ENCODE data around the gene CPT1B.

Gene CPT1B

GRCh38 chr22:50522806-50523438 lies 55.3 kb downstream of the CPT1B start (continued):
- TF ChIP-seq ZBTB49 (tag by site-specific recombination; IDR thresholded peaks at IDR 0.05; ENCODE audit: low read depth) (no peak), TRIM28 (IDR thresholded peaks at IDR 0.05; ENCODE audit: borderline replicate concordance, low read length) (no peak), TCF7L2 (IDR thresholded peaks at IDR 0.05; ENCODE audit: borderline replicate concordance, low read depth, low read length) (no peak), ZNF580 (tag by site-specific recombination; IDR thresholded peaks at IDR 0.05) (no peak), ZNF623 (tag by site-specific recombination; IDR thresholded peaks at IDR 0.05) (no peak), ZNF24 (tag by site-specific recombination; IDR thresholded peaks at IDR 0.05) (no peak), ZBTB10 (tag by site-specific recombination; IDR thresholded peaks at IDR 0.05) (no peak), ZNF600 (tag by site-specific recombination; IDR thresholded peaks at IDR 0.05) (peak; percentile 14; the same call in 1 of the 2 replicates), ZFHX2 (tag by site-specific recombination; conservative IDR thresholded peaks at IDR 0.05) (0 out of 2 replicates have a peak, but pooled peaks have one; percentile 7)

- Histone ChIP-seq H3K4me1 (ENCODE audit: control insufficient read depth, insufficient read depth, low read length) (no peaks in the 10 kb centered on the region; the same call in 1 of the 2 replicates), H3K9me3 (ENCODE audit: control insufficient read depth, insufficient read depth, low read depth, low read length) (no peaks in the 10 kb centered on the region), H3K36me3 (ENCODE audit: control insufficient read depth in 2 of 2, insufficient read depth in 1 of 2, low read length in 2 of 2) (peaks cover 0 to 67% of the 10 kb centered on the region in 2 experiments; a peak in 2 of 3 replicates), H3K27ac (ENCODE audit: extremely low read depth, low read depth, low read length) (no peak overlapping the region), H3K4me3 (ENCODE audit: low read depth, low read length) (no peak overlapping the region)
- POLR2A ChIA-PET: interaction anchor here (0.8 to 5.3 kb wide), 4 partner anchors 13 to 60 kb away, joined by 3 to 189 read pairs (median 4); partner anchors contain the start of genes CHKB, LMF2 and NCAPH2
- CTCF ChIA-PET: interaction anchor here (0.7 to 1.2 kb wide), 2 partner anchors 41 to 247 kb away, joined by 3 to 5 read pairs; partner anchors contain the start of gene SYCE3
- TF ChIP-seq GLIS2 (tag by site-specific recombination; IDR thresholded peaks at IDR 0.05) (peak; percentile 28; the same call in 1 of the 2 replicates), FEZF1 (tag by site-specific recombination; IDR thresholded peaks at IDR 0.05) (no peak), ZNF654 (tag by site-specific recombination; IDR thresholded peaks at IDR 0.05; ENCODE audit: low read depth) (no peak), PBX3 (CRISPR knock-in tag; IDR thresholded peaks at IDR 0.05) (0 out of 2 replicates have a peak, but pooled peaks have one; percentile 4), ZNF37A (tag by site-specific recombination; IDR thresholded peaks at IDR 0.05) (no peak), ZIC2 (tag by site-specific recombination; IDR thresholded peaks at IDR 0.05) (0 out of 2 replicates have a peak, but pooled peaks have one; percentile 15), ZNF416 (tag by site-specific recombination; IDR thresholded peaks at IDR 0.05) (no peak)
These were observed 55.9 kb downstream of the CPT1B start for GRCh38 chr22:50522208-50522805.
